ENCODE data around the gene ZNF74. TPM values are rescaled to one million over a fixed set of nuclear protein-coding genes. Genes with fewer than 3 reads are reported as not detected.

ZNF74 gene
- total RNA-seq, 1 experiment from 2014 or later, result 34.3 TPM

DNA sequence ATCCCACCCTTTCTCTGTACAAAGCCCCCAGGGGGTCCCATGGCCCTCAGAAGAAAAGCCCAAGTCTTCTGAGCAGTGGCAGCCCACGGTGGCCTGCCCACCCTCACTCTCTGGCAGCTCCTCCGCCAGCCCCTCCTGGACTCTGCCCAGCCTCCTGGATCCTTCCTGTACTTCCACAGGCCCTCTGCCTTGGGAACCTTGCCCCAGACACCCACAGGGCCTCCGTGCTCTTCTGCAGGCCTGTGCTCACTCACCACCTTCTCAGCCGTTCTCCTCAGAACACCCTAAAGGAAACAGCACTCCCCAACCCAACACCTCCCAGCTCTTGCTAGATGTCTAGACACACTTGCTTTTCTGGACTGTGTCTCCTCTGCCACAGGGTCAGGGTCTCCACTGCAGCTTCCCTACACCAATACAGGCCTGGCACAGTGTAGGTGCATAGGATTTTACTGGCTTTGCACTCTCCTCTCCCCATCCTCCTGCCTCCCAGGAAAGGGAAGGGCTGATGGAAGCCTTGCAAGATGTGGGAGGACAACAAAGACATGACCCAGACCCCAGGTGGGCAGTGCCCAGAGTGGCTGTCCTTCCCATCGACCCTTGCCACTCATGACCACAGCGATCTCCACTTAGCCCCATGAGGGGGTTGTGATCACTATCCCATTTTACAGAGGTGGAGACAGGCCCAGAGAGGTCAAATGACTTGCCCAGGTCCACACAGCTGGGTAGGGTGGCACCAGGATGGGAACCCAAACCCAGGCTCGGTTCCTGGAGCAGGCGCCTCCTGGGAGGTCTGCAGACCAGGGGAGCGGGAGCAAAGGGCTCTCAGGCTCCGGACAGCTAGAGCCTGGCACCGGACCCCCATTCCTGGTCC, 41.7 kb downstream of the ZNF74 start:
- Histone ChIP-seq H3K27ac (ENCODE audit: insufficient read length, low read depth, low read length) (no peak overlapping the region), H3K9ac (ENCODE audit: extremely low read depth, insufficient read length, low read length) (no peak overlapping the region), H3K4me1 (ENCODE audit: insufficient read depth, low read length) (0 out of 2 replicates have a peak, but pooled peaks cover 2% of the 10 kb centered on the region), H2BK12ac (ENCODE audit: insufficient read length, low read depth, low read length) (no peak overlapping the region), H2BK5ac (ENCODE audit: insufficient read length, low read length) (no peak overlapping the region), H2AK5ac (ENCODE audit: insufficient read length, low read length) (no peak overlapping the region), H3K4ac (ENCODE audit: low read depth, low read length) (no peak overlapping the region), H2AFZ (ENCODE audit: low read length) (no peak overlapping the region), H4K5ac (ENCODE audit: insufficient read length, low read depth, low read length) (no peak overlapping the region), H4K91ac (ENCODE audit: insufficient read length, low read depth, low read length) (no peak overlapping the region), H3K27me3 (ENCODE audit: insufficient read depth, low read length) (peaks cover 10% of the 10 kb centered on the region; the same call in 1 of the 2 replicates), H3T11ph (ENCODE audit: low read length) (no peak overlapping the region), H3K9me3 (ENCODE audit: control insufficient read depth, low read depth, low read length) (no peaks in the 10 kb centered on the region), H3K79me2 (ENCODE audit: insufficient read depth, low read length) (no peaks in the 10 kb centered on the region), H3K23me2 (ENCODE audit: insufficient read length, low read depth, low read length, poor library complexity, severe bottlenecking) (peaks cover 23% of the 10 kb centered on the region), H2BK15ac (ENCODE audit: low read depth, low read length) (no peak overlapping the region), H3K79me1 (ENCODE audit: insufficient read depth, low read depth, low read length, poor library complexity, severe bottlenecking) (no peaks in the 10 kb centered on the region), H3K18ac (ENCODE audit: insufficient read length, low read depth, low read length) (no peak overlapping the region), H3K56ac (ENCODE audit: insufficient read length, low read depth, low read length) (no peak overlapping the region), H3K14ac (ENCODE audit: insufficient read depth, low read length) (no peak overlapping the region), H2BK20ac (ENCODE audit: low read depth, low read length, poor library complexity, severe bottlenecking) (no peak overlapping the region), H4K8ac (replicated peaks; ENCODE audit: insufficient read length, low read depth, low read length) (no peak overlapping the region), H3K4me2 (ENCODE audit: insufficient read depth, insufficient read length, low read length) (peak overlapping the region; percentile 84), H4K20me1 (ENCODE audit: control insufficient read depth, insufficient read depth, insufficient read length) (no peaks in the 10 kb centered on the region), H3K23ac (ENCODE audit: insufficient read length, low read depth, low read length) (no peak overlapping the region), H2BK120ac (ENCODE audit: low read depth, low read length, poor library complexity, severe bottlenecking) (no peak overlapping the region)
- no CpG with 5 or more reads among the region's 11 CpGs for WGBS (ENCODE audit: extremely low coverage, insufficient read length, low lambda C conversion rate)
- H3K27ac Mint-ChIP-seq, result no peak overlapping the region
- peaks cover 0 to 9% (median 2%) of the 10 kb centered on the region in 3 experiments; a peak in 3 of 7 replicates for H3K36me3 Mint-ChIP-seq (ENCODE audit: insufficient read depth in 1 of 3, low read depth in 3 of 3)
- H3K9me3 Mint-ChIP-seq, result no peaks in the 10 kb centered on the region
- TF ChIP-seq, protein P1, sequence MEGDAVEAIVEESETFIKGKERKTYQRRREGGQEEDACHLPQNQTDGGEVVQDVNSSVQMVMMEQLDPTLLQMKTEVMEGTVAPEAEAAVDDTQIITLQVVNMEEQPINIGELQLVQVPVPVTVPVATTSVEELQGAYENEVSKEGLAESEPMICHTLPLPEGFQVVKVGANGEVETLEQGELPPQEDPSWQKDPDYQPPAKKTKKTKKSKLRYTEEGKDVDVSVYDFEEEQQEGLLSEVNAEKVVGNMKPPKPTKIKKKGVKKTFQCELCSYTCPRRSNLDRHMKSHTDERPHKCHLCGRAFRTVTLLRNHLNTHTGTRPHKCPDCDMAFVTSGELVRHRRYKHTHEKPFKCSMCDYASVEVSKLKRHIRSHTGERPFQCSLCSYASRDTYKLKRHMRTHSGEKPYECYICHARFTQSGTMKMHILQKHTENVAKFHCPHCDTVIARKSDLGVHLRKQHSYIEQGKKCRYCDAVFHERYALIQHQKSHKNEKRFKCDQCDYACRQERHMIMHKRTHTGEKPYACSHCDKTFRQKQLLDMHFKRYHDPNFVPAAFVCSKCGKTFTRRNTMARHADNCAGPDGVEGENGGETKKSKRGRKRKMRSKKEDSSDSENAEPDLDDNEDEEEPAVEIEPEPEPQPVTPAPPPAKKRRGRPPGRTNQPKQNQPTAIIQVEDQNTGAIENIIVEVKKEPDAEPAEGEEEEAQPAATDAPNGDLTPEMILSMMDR (conservative IDR thresholded peaks at IDR 0.05), result no peak
- H3K4me3 Mint-ChIP-seq, result peak overlapping the region; percentile 46 to 72
- peaks cover 18 to 24% of the 10 kb centered on the region in 2 experiments for H3K4me1 Mint-ChIP-seq
- no peak for DNase-seq
- peaks cover 81% of the 10 kb centered on the region for H3K27me3 Mint-ChIP-seq (ENCODE audit: low read depth)

Measured in H9 (cell line).